Cardiac muscle cell (in vitro differentiated cells and primary cell): ENCODE results near the gene HIVEP3. TPM values are rescaled to one million over a fixed set of nuclear protein-coding genes. Genes with fewer than 3 reads are reported as not detected.
"Not testable (repeated sequence)": the region's sequence is repeated elsewhere in the genome, so short reads cannot be mapped to it uniquely, and the experiment has no call there.

Source experiments
- DNase-seq, 2 donors: peaks; one replicate each; pipeline versions ENCODE4 v3.0.0 to v3.0.0-alpha.2; 2010 to 2017; ENCODE audit warnings: low read depth in 1 of 2, low spot score in 1 of 2
- H3K27ac ChIP-seq: fragments of 200-600 bp; sonication (generic); 2 replicates; pipeline ENCODE4 v1.5.1; 2016
- H3K27me3 ChIP-seq: fragments of 200-600 bp; sonication (generic); 2 replicates; pipeline ENCODE4 v1.6.0; 2016; ENCODE audit warnings: control low read depth
- H3K36me3 ChIP-seq: fragments of 200-600 bp; sonication (generic); 2 replicates; pipeline ENCODE4 v1.5.1; 2016; ENCODE audit warnings: control low read depth
- H3K4me1 ChIP-seq: fragments of 200-600 bp; sonication (generic); 2 replicates; pipeline ENCODE4 v1.8.1; 2017; ENCODE audit warnings: low read depth, mild to moderate bottlenecking, mixed run types
- H3K4me3 ChIP-seq: fragments of 200-600 bp; sonication (generic); 2 replicates; pipeline ENCODE4 v1.5.1; 2016; ENCODE audit warnings: mild to moderate bottlenecking
- H3K9me3 ChIP-seq: fragments of 200-600 bp; sonication (generic); 2 replicates; pipeline ENCODE4 v1.5.1; 2017; ENCODE audit warnings: low read depth, mild to moderate bottlenecking, control low read depth
- CTCF ChIP-seq: IDR thresholded peaks from 2 replicates; pipeline ENCODE4 v1.5.1; 2012; ENCODE audit warnings: low read depth, mild to moderate bottlenecking, low read length
- polyA plus RNA-seq: library from polyadenylated mRNA; unstranded; fragments of >200 nt; fragmentation: Nextera tagmentation; extraction: Ambion mirVana; gene quantifications from 2 replicates; pipeline ENCODE4 v1.2.1, GENCODE V29; 2016
- total RNA-seq: library from RNA; depleted of rRNA; stranded (reverse); fragments of >200 nt; gene quantifications from 2 replicates; pipeline ENCODE4 v1.2.3, GENCODE V29; 2016

Gene HIVEP3
- total and polyA plus RNA-seq, 2 experiments from 2014 or later, result 0.42 to 0.62 TPM

GRCh38 chr1:41933106-41933505 is 14.4 kb upstream of the HIVEP3 start:
- Histone ChIP-seq H3K9me3 (no peaks in the 10 kb centered on the region), H3K27me3 (peaks cover 6% of the 10 kb centered on the region), H3K36me3 (no peaks in the 10 kb centered on the region), H3K4me3 (no peak overlapping the region), H3K27ac (no peak overlapping the region), H3K4me1 (no peaks in the 10 kb centered on the region)
- no peak for DNase-seq
- TF ChIP-seq CTCF, result no peak

GRCh38 chr1:41931578-41931977 is 12.9 kb upstream of the HIVEP3 start:
- Histone ChIP-seq H3K4me1 (no peaks in the 10 kb centered on the region), H3K9me3 (no peaks in the 10 kb centered on the region), H3K4me3 (no peak overlapping the region), H3K36me3 (no peaks in the 10 kb centered on the region), H3K27ac (no peak overlapping the region), H3K27me3 (peaks cover 6% of the 10 kb centered on the region)
- no peak for TF ChIP-seq CTCF
- DNase-seq, result no peak

GRCh38 chr1:41927118-41927517 is 8.4 kb upstream of the HIVEP3 start:
- Histone ChIP-seq H3K36me3 (no peaks in the 10 kb centered on the region), H3K27ac (no peak overlapping the region), H3K4me1 (no peaks in the 10 kb centered on the region), H3K9me3 (no peaks in the 10 kb centered on the region), H3K27me3 (peaks cover 6% of the 10 kb centered on the region), H3K4me3 (no peak overlapping the region)
- TF ChIP-seq CTCF, result no peak
- DNase-seq, result no peak

- Histone ChIP-seq H3K27me3 (peaks cover 3% of the 10 kb centered on the region), H3K4me3 (no peak overlapping the region), H3K27ac (no peak overlapping the region), H3K4me1 (no peaks in the 10 kb centered on the region), H3K36me3 (no peaks in the 10 kb centered on the region), H3K9me3 (no peaks in the 10 kb centered on the region)
- peak in 1 of 2 donors; percentile 49 for DNase-seq
- TF ChIP-seq CTCF, result no peak
These were observed 7.0 kb upstream of the HIVEP3 start for GRCh38 chr1:41925712-41926111.

GRCh38 chr1:41924911-41925310 is 6.2 kb upstream of the HIVEP3 start:
- no peak for TF ChIP-seq CTCF
- Histone ChIP-seq H3K27ac (no peak overlapping the region), H3K4me1 (no peaks in the 10 kb centered on the region), H3K4me3 (no peak overlapping the region), H3K9me3 (no peaks in the 10 kb centered on the region), H3K27me3 (no peaks in the 10 kb centered on the region), H3K36me3 (no peaks in the 10 kb centered on the region)
- no peak for DNase-seq

- H3K9me3 ChIP-seq, H3K36me3 ChIP-seq, H3K27ac ChIP-seq, H3K4me1 ChIP-seq, H3K27me3 ChIP-seq, H3K4me3 ChIP-seq, DNase-seq: not testable (repeated sequence)
These were observed 2.5 kb upstream of the HIVEP3 start for GRCh38 chr1:41921271-41921670.
